Measurements from ENCODE around the gene KCNN3. TPM values are rescaled to one million over a fixed set of nuclear protein-coding genes. Genes with fewer than 3 reads are reported as not detected.

Gene KCNN3
- total RNA-seq, 4 donors from 2014 or later, result 5.0 to 30.0 (median 20.8) TPM

GRCh38 chr1:154733621-154734020 lies 136.5 kb downstream of the KCNN3 start:
- TF ChIP-seq CTCF (IDR thresholded peaks at IDR 0.05 in 4 of 5, conservative IDR thresholded peaks at IDR 0.05 in 1 of 5) (no peak), POLR2A (IDR thresholded peaks at IDR 0.05) (no peak)
- H3K36me3 ChIP-seq, result peaks cover 0 to 7% of the 10 kb centered on the region in 2 donors
- no peak overlapping the region for H3K4me3 ChIP-seq
- peaks cover 19 to 32% of the 10 kb centered on the region in 2 donors for H3K4me1 ChIP-seq
- H3K27me3 ChIP-seq, result no peaks in the 10 kb centered on the region
- DNase-seq (no peak), ATAC-seq (no peak)
- intact Hi-C loops (cut with DNase I; ENCODE audit: low total_unique reads) (no loop called here), in situ Hi-C loops (cut with MboI; ENCODE audit: low sequenced_read_pairs in 4 of 4) (no loop called here)
- no peaks in the 10 kb centered on the region for H3K9me3 ChIP-seq
- no peak overlapping the region for H3K27ac ChIP-seq

- DNase-seq (no peak), ATAC-seq (no peak)
- Histone ChIP-seq H3K9me3 (no peaks in the 10 kb centered on the region), H3K4me1 (peaks cover 19 to 44% of the 10 kb centered on the region in 2 donors), H3K36me3 (peaks cover 0 to 7% of the 10 kb centered on the region in 2 donors), H3K27me3 (no peaks in the 10 kb centered on the region), H3K27ac (peak overlapping the region in 3 of 4 donors; percentile 18 to 44 (median 20)), H3K4me3 (no peak overlapping the region)
- in situ Hi-C loops (cut with MboI; ENCODE audit: low sequenced_read_pairs in 4 of 4), result no loop called here
- intact Hi-C loops (cut with DNase I; ENCODE audit: low total_unique reads), result no loop called here
- no peak for TF ChIP-seq POLR2A (IDR thresholded peaks at IDR 0.05)
- no peak for TF ChIP-seq CTCF (IDR thresholded peaks at IDR 0.05 in 4 of 5, conservative IDR thresholded peaks at IDR 0.05 in 1 of 5)
Measured at GRCh38 chr1:154730986-154731489, 139.0 kb downstream of the KCNN3 start.

- no peak for ATAC-seq
- intact Hi-C loops (cut with DNase I; ENCODE audit: low total_unique reads) (no loop called here), in situ Hi-C loops (cut with MboI; ENCODE audit: low sequenced_read_pairs in 4 of 4) (no loop called here)
- TF ChIP-seq CTCF (IDR thresholded peaks at IDR 0.05 in 4 of 5, conservative IDR thresholded peaks at IDR 0.05 in 1 of 5) (no peak), POLR2A (IDR thresholded peaks at IDR 0.05) (no peak)
- Histone ChIP-seq H3K4me1 (peaks cover 19 to 44% of the 10 kb centered on the region in 2 donors), H3K36me3 (peaks cover 0 to 7% of the 10 kb centered on the region in 2 donors), H3K4me3 (no peak overlapping the region), H3K9me3 (no peaks in the 10 kb centered on the region), H3K27me3 (no peaks in the 10 kb centered on the region), H3K27ac (peak overlapping the region in 3 of 4 donors; percentile 18 to 44 (median 20))
- no peak for DNase-seq
Measured at GRCh38 chr1:154730259-154730658, 139.8 kb downstream of the KCNN3 start.

- Histone ChIP-seq H3K4me3 (no peak overlapping the region), H3K27me3 (no peaks in the 10 kb centered on the region), H3K4me1 (peaks cover 19 to 44% of the 10 kb centered on the region in 2 donors), H3K9me3 (no peaks in the 10 kb centered on the region), H3K36me3 (peaks cover 0 to 3% of the 10 kb centered on the region in 2 donors), H3K27ac (peak overlapping the region in 3 of 4 donors; percentile 16 to 44 (median 20))
- intact Hi-C loops (cut with DNase I; ENCODE audit: low total_unique reads), result no loop called here
- DNase-seq (no peak), ATAC-seq (no peak)
- in situ Hi-C loops (cut with MboI; ENCODE audit: low sequenced_read_pairs in 4 of 4), result no loop called here
- TF ChIP-seq CTCF (IDR thresholded peaks at IDR 0.05 in 4 of 5, conservative IDR thresholded peaks at IDR 0.05 in 1 of 5) (no peak), POLR2A (IDR thresholded peaks at IDR 0.05) (no peak)
Measured at GRCh38 chr1:154729577-154729976, 140.5 kb downstream of the KCNN3 start.

GRCh38 chr1:154729031-154729442 lies 141.0 kb downstream of the KCNN3 start:
- DNase-seq, result no peak
- peak overlapping the region in 2 of 4 donors; percentile 16 to 31 for H3K27ac ChIP-seq
- intact Hi-C loops (cut with DNase I; ENCODE audit: low total_unique reads), result no loop called here
- ATAC-seq, result peak; percentile 39
- peaks cover 19 to 44% of the 10 kb centered on the region in 2 donors for H3K4me1 ChIP-seq
- H3K4me3 ChIP-seq, result no peak overlapping the region
- H3K27me3 ChIP-seq, result no peaks in the 10 kb centered on the region
- no peaks in the 10 kb centered on the region for H3K9me3 ChIP-seq
- in situ Hi-C loops (cut with MboI; ENCODE audit: low sequenced_read_pairs in 4 of 4), result no loop called here
- TF ChIP-seq POLR2A (IDR thresholded peaks at IDR 0.05) (no peak), CTCF (IDR thresholded peaks at IDR 0.05 in 4 of 5, conservative IDR thresholded peaks at IDR 0.05 in 1 of 5) (no peak)
- no peaks in the 10 kb centered on the region for H3K36me3 ChIP-seq
